GM18519 (cell line): ENCODE measurements around the gene PRDM10.
"Not testable (repeated sequence)": the region's sequence is repeated elsewhere in the genome, so short reads cannot be mapped to it uniquely, and the experiment has no call there.

Source experiments
- ATAC-seq: cut with Tn5 transposase; IDR thresholded peaks from one replicate; pipeline ENCODE4 v1.9.1; 2021; ENCODE audit warnings: mild to moderate bottlenecking, moderate library complexity; ENCODE audit not compliant: unreplicated experiment, low FRiP score

The PRDM10 gene

GRCh38 chr11:129918361-129918760 lies 84.3 kb downstream of the PRDM10 start:
- no peak for ATAC-seq

DNA sequence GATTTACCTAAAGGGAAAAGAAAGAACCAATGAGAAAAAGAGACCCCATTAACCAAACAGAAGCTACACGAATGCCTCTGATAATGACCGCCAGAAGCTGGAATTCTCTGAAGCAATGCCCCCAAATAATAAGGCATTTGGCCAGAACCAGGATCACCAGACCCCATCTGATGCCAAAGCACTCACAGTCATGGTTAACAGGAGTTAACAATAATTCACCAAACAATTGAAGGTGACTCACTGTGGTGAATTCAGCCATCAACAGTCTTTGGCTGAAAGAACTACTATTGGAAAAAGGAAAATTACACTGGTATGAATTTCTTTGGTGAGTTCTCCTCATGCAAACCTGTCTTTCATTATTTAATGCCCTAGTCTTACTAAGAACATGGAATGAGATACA lies 85.4 kb downstream of the PRDM10 start:
- no peak for ATAC-seq

DNA sequence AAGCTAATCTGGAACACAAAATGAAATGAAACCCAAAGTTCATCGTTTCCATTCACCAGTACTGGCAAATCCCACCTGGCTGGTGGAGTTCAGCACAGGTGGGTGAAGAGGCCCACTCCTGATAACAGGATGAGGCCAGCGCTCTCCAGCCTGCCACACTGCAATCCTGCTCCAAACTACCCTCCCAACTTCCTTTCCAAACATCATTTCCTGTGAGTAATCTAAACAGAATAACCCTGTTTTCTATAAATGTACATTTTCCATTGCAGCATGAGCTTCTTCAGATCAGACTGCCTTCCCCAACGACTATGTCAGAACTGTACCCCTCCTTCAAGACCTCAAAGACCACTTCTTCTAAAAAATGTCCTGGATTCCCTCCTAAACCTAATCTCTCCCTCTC lies 91.3 kb downstream of the PRDM10 start:
- no peak for ATAC-seq

GRCh38 chr11:129910360-129910759 lies 92.3 kb downstream of the PRDM10 start:
- no peak for ATAC-seq

DNA sequence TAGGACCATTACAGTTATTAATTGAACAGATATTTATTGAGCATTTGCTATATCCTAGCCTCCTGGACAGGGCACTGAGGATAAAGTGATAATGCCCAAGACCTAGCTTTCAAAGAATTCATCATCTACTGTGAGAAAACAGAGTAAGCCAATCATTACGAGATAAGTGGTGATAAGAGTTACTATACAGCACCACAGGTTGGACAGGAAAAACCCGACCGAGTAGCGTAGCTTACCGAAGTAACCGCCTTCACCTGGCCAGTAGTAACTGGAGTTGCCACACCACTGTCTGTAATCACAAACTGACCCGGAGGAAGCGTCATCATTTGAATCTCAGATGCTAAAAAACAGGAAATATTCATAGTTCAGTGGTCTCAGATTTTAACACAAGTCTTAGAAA lies 97.2 kb downstream of the PRDM10 start:
- no peak for ATAC-seq

- no peak for ATAC-seq
Observed at GRCh38 chr11:129896062-129896461, 106.6 kb downstream of the PRDM10 start.

DNA sequence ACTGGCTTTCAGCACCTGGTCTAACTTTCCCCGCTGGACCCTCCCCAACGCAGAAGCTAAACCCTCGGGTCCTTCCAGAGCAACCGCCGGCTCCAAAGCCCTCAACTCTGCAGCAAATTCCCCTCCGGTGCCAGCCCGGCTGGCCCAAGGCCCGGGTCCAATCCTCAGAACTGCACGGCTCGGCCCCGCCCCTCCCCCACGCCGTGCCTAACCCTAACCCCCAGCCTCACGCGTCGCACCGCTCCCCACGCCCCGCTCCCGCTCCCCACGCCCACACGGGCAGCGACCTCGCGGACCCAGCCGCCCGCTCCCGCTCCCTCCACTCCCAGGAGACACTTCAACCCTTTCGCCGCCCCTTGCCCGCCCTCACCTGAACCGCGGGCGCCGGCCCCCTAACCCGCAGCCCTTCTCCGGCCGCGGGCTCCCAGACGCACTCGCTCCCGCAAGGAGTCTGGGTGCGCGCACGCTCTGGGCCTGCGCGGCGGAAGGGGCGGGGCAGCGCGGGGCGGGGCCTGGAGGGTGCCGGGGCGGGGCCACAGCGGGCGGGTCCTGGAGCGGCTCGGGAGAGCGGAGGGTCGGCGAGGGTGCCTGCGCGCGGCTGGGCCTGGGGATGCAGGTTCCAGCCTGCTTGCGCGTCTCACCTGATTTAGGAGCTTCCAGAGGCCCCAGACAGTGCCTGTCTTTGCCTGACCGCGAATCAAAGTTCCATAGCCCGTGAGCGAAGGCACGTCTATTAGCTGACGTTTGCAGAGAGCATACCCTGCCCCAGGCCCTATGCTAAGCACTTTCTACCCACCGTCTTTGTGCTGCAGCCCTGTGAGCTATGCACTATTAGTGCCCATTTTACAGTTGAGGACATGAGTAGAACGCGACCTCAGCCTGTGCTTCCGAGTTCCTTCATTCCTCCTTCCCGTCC lies 107.3 kb downstream of the PRDM10 start, which contains the start of gene NFRKB:
Gene NFRKB, minus strand, starts transcription at position 453 of the 916 bp plus-strand sequence. CDS start 2,729 bp downstream, outside the sequence.
- ATAC-seq = peak; percentile 88

DNA sequence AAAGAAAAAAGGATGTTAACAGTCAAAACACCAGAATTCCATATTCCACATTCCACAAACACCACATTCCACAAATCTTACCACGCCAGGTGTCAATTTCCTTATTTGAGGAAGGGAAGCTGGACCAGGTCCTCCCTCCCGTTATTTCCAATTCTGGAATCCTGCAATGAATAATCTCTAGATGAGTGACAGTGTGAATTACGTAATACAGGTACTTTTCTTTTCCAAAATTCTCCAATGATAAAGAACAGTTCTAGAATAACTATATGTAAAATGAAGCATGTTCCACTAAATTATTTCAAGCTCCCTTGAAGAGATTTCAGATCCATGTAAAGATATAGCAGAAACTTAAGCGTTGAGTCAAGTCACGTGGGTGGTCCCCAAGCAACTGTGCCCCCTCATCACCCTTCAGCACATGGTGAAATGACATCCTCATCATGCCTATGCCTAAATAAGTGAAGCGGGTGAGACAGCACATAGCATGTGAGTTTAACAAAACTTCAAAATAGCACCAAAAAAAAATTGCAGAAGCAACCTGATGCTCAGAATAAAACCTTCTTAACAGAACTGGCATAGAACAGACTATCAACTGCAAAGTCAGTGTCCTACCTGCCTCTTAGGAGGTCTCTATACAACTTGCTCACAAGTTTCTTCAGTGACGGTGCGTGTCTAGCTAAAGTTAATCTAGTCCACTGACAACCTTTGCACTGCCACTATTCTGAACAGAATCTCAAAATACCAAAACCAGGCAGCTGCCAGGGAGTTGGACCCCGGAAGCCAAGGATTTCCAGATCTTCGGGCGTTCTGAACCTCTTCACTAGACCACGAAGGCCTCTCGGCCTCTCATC lies 108.1 kb downstream of the PRDM10 start:
- ATAC-seq = peak; percentile 5

- no peak for ATAC-seq
Observed at GRCh38 chr11:129888451-129888850, 114.2 kb downstream of the PRDM10 start.

- no peak for ATAC-seq
Observed at GRCh38 chr11:129885381-129885780, 117.3 kb downstream of the PRDM10 start.

- ATAC-seq = no peak
Observed at GRCh38 chr11:129884581-129884980, 118.1 kb downstream of the PRDM10 start.

GRCh38 chr11:129881570-129882170 lies 121.0 kb downstream of the PRDM10 start:
- ATAC-seq = no peak

- no peak for ATAC-seq
Observed at GRCh38 chr11:129880311-129880710, 122.3 kb downstream of the PRDM10 start.

GRCh38 chr11:129871914-129872313 lies 130.7 kb downstream of the PRDM10 start:
- no peak for ATAC-seq

- ATAC-seq = not testable (repeated sequence)
Observed at GRCh38 chr11:129868626-129869025, 134.0 kb downstream of the PRDM10 start.

DNA sequence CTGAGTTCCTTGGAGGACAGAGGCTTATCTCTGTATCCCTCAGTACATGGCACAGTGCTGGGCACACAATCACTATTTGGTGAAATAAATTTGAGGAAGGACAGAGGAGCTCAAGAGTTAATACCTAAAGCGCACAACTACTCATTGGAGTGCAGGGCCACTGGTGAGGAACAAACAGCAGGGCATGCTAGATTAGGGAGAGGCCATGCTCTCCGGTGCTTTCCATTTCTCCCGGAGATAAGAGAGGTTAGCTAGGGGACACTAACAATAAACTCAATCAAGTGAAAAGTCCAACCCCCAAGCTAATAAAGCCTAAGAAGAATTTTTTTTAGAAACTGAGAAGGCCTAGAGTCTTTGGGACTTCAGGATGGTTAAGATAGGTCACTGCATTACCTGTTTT lies 136.3 kb downstream of the PRDM10 start:
- no peak for ATAC-seq

GRCh38 chr11:129865701-129866100 lies 136.9 kb downstream of the PRDM10 start:
- no peak for ATAC-seq

- ATAC-seq = no peak
Observed at GRCh38 chr11:129864811-129865210, 137.8 kb downstream of the PRDM10 start.

GRCh38 chr11:129861702-129862522 lies 140.7 kb downstream of the PRDM10 start:
- no peak for ATAC-seq

GRCh38 chr11:129856036-129856435 lies 146.6 kb downstream of the PRDM10 start:
- no peak for ATAC-seq
